SW 1271 (cell line): ENCODE results near the gene BBC3.
A peak's percentile ranks its signal among the peaks of the same experiment; 100 is the strongest.
"Not testable (repeated sequence)": the region's sequence is repeated elsewhere in the genome, so short reads cannot be mapped to it uniquely, and the experiment has no call there.

Experiments
- DNase-seq, 2 experiments: peaks; one replicate each; lab custom pipeline; 2025; lab: John Stamatoyannopoulos, UW

BBC3 gene

DNA sequence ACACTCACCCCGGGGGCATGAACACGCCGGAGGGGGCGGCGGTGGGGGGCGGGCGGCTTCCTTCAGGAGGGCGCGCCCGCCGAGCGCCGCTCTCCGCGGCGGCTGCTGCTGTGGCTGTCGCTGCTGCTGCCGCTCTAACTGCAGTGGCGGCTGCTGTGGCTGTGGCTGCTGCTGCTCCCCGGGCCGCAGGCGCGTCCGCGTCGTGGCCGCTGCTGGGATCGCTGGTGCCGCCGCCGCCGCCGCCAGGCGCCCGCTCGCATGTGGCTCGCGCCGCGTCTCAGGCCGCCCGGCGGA lies at the start of gene BBC3:
BBC3 (minus strand) TSS at position 279 of the 294 bp plus-strand sequence. CDS start 2,768 bp downstream, outside the sequence.
- DNase-seq, result no peak

- DNase-seq, result peak in 1 of 2 experiments; percentile 7
Measured at GRCh38 chr19:47280183-47280797, 49.3 kb upstream of the BBC3 start.

DNA sequence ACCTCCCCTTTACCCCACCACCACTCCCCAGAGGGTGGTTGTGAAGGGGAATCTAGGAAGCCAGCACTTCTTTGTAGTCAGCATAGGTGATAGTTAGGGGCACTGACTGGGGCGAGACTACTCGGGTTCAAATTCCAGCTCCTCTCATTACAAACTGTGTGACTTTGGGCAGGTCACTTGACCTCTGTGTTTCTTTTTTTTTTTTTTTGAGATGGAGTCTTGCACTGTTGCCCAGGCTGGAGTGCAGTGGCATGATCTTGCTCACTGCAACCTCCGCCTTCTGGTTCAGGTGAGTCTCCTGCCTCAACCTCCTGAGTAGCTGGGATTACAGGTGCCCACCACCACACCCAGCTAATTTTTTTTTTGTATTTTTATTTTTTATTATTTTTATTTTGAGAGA lies 45.5 kb upstream of the BBC3 start:
- DNase-seq, result not testable (repeated sequence)

GRCh38 chr19:47275791-47276461 lies 44.9 kb upstream of the BBC3 start:
- no peak for DNase-seq

GRCh38 chr19:47274891-47275761 lies 44.1 kb upstream of the BBC3 start:
- DNase-seq, result no peak

DNA sequence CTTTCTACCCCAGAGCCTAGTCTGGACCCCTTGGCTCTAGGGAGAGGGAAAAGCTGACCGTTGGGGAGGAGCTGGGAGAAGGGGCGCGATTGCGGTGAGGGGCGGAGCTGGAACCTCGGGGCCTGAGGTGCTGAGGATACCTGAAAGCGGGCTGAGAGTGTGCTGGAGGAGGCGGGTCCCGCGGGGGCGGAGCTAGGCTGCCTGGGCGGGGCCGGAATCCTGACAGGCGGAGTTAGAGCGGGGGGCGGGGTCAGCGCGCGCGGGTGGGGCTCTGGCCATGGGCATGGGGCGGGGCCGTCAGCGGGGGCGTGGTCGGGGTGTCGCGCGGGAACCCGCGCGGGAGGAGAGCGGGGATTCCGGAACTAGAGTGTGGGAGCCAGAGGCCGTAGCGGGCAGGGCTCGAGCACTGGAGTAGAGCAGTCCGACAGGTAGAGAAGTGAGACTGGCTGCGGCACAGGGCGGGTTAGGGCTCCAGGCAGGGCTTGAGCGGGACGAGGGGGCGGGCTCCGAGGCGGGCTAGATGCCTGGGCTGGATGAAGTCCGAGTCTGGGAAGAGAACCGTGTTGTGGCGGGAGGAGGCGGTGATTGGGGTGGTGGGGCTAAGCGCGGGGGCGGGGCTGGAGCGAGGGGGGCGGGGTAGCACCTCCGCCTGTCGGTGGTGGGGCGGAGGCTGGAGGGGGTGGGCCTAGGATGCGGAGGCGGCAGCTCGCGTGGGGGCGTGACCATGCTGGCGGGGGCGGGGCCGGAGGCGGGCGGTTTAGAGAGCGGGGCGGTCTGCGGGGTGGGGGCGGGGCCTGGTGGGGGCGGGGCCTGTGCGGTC lies 43.3 kb upstream of the BBC3 start, which contains the start of gene INAFM1:
INAFM1 (plus strand) TSS at position 815 of the 820 bp plus-strand sequence. CDS start 35 bp downstream, outside the sequence.
- DNase-seq, result peak; percentile 34 to 93

- DNase-seq, result peak; percentile 58 to 86
Measured at GRCh38 chr19:47273313-47274070, 42.5 kb upstream of the BBC3 start.

- DNase-seq, result no peak
Measured at GRCh38 chr19:47272448-47273312, 41.7 kb upstream of the BBC3 start.

- no peak for DNase-seq
Measured at GRCh38 chr19:47271949-47272348, 41.0 kb upstream of the BBC3 start.

GRCh38 chr19:47270408-47270807 lies 39.4 kb upstream of the BBC3 start:
- DNase-seq, result no peak

GRCh38 chr19:47269596-47269995 lies 38.6 kb upstream of the BBC3 start:
- DNase-seq, result no peak

GRCh38 chr19:47268028-47268427 lies 37.0 kb upstream of the BBC3 start:
- no peak for DNase-seq

GRCh38 chr19:47267350-47267759 lies 36.4 kb upstream of the BBC3 start:
- DNase-seq, result no peak

- DNase-seq, result no peak
Measured at GRCh38 chr19:47266401-47266941, 35.5 kb upstream of the BBC3 start.

GRCh38 chr19:47264629-47265028 lies 33.6 kb upstream of the BBC3 start:
- no peak for DNase-seq

DNA sequence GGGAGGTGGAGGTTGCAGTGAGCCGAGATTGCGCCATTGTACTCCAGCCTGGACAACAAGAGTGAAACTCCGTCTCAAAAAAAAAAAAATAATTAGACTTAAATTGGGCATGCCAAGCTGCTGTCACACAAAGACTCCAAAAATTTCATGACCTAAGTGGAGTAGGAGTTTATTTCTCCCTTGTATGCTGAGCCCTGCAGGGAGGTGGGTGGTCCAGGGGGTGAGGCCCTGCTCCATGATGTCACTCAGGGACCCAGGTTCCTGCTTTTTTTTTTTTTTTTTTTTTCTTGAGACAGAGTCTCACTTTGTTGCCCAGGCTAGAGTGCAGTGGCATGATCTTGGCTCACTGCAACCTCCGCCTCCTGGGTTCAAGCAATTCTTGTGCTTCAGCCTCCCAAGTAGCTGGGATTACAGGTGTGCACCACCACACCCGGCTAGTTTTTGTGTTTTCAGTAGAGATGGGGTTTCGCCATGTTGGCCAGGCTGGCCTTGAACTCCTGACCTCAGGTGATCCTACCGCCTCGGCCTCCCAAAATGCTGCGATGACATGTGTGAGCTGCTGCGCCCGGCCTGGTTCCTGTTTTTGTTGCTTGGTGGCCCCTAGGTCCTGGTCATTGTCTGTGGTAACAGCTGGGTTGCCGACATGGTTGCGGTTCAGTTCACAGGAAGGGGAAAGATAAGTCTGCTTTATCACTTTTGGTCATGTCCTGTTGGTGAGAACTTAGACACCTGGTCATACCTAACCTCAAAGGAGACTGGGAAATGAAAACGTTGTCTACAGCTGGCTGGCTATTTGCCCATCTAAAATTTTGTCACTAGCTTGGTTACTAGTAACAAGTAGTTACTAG lies 31.2 kb upstream of the BBC3 start:
- DNase-seq, result not testable (repeated sequence)

- no peak for DNase-seq
Measured at GRCh38 chr19:47260476-47260875, 29.5 kb upstream of the BBC3 start.

DNA sequence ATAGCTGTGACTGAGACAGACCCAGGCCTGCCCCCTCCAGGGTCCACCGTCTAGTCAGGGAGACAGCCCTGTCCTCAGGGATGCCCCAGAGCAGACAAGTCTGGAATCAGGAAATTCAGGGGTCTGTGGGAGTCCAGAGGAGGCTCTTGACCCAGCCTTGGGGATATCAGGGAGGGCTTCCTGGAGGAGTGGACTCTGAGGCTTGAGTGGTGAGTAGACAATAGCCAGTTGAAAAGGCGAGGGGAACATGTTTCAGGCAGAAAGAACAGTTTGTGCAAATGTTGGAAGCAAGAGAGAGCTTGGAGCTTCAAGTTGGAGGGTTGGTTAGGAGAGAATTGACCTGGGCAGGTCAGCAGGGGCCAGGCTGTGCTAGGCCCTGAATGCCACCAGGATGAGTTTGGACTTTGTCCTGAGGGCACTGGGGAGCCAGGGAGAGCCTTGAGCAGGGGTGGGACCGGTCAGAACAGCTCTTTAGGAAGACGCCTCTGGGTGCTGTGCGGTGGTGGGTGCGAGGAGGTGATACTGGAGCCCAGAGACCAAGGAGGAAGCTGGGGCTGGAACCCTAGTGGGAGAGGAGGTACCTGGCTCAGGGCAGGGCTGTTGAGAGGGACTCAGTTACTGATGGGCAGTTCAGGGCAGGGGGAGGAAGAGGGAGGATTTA lies 28.0 kb upstream of the BBC3 start:
- DNase-seq, result no peak
